SK-N-MC (cell line): Measurements from ENCODE around the gene EAF1.
A peak's percentile ranks its signal among the peaks of the same experiment; 100 is the strongest.
"Not testable (repeated sequence)": the region's sequence is repeated elsewhere in the genome, so short reads cannot be mapped to it uniquely, and the experiment has no call there.

Experiments used
- DNase-seq: peaks from one replicate; pipeline ENCODE4 v3.0.0-alpha.2; 2011; ENCODE audit warnings: low read depth, low spot score
- H3K27ac ChIP-seq: fragments of 200-600 bp; sonication (generic); 2 replicates; pipeline ENCODE4 v1.5.1; 2016; ENCODE audit warnings: mixed run types
- H3K36me3 ChIP-seq: fragments of 200-600 bp; sonication (generic); 2 replicates; pipeline ENCODE4 v1.6.1; 2017; ENCODE audit warnings: antibody characterized with exemption, low read length, mixed read lengths; ENCODE audit not compliant: insufficient read depth
- H3K4me3 ChIP-seq: fragments of 200-600 bp; sonication (generic); 2 replicates; pipeline ENCODE4 v1.5.1; 2016
- H3K9ac ChIP-seq: fragments of 200-600 bp; sonication (generic); 2 replicates; pipeline ENCODE4 v1.8.0; 2017; ENCODE audit warnings: mixed run types, mixed read lengths; ENCODE audit not compliant: insufficient read length
- H3K9me3 ChIP-seq: fragments of 200-600 bp; sonication (generic); 2 replicates; pipeline ENCODE4 v1.6.1; 2017; ENCODE audit warnings: low read depth, mild to moderate bottlenecking, antibody characterized with exemption, low read length, moderate library complexity, mixed read lengths
- EZH2 ChIP-seq: fragments of 200-600 bp; sonication (generic); IDR thresholded peaks from one replicate; pipeline ENCODE4 v1.6.1; 2017; ENCODE audit warnings: antibody characterized with exemption
- FOXP2 ChIP-seq: optimal IDR thresholded peaks from 2 replicates; pipeline ENCODE3; 2011; ENCODE audit warnings: mild to moderate bottlenecking, moderate library complexity; ENCODE audit not compliant: insufficient read depth; ENCODE audit errors: extremely low read length, control extremely low read depth
- POLR2AphosphoS5 ChIP-seq: IDR thresholded peaks from 2 replicates; pipeline ENCODE4 v1.6.1; 2012; ENCODE audit warnings: mild to moderate bottlenecking, low read depth, low read length, borderline replicate concordance

Gene EAF1

DNA sequence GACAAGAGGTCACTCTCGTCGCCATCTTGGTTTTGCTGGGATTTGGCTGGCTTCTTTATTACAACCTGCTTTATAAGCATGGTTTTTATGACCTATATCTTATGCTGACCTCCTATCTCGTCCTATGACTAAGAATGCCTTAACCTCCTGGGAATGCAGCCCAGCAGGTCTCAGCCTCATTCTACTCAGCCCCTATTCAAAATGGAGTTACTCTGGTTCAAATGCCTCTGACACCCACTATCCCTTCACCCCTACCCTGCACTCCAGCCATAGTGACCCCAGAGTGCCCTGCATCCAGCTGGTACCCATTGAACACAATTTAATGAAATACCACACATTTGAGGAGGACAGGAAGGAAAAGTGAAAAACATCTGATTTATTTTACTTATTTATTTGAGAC, 23.4 kb upstream of the EAF1 start:
- no peak for DNase-seq
- TF ChIP-seq EZH2 (no peak), POLR2AphosphoS5 (no peak), FOXP2 (no peak)
- Histone ChIP-seq H3K9ac (no peak overlapping the region), H3K4me3 (no peak overlapping the region), H3K9me3 (no peaks in the 10 kb centered on the region), H3K27ac (no peak overlapping the region), H3K36me3 (no peaks in the 10 kb centered on the region)

DNA sequence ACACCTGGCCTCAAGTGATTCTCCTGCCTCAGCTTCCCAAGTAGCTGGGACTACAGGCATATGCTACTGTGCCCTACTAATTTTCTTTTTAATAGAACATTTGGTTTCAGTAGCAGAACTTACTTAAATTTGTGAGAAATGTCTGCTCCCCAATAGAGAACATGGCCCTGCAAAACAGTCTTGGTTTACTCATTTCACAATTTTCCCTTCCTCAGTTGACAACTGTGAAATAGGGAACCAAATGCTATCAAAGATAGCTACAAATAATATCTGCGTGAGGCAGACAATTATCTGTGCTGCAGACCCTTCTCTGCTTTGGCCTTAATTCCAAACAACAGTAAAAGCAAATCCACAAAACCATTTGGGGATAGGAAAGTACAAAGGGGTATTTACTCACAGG, 22.6 kb upstream of the EAF1 start:
- Histone ChIP-seq H3K27ac (no peak overlapping the region), H3K4me3 (no peak overlapping the region), H3K9me3 (no peaks in the 10 kb centered on the region), H3K36me3 (no peaks in the 10 kb centered on the region), H3K9ac (no peak overlapping the region)
- TF ChIP-seq POLR2AphosphoS5 (no peak), FOXP2 (no peak), EZH2 (no peak)
- DNase-seq, result no peak

DNA sequence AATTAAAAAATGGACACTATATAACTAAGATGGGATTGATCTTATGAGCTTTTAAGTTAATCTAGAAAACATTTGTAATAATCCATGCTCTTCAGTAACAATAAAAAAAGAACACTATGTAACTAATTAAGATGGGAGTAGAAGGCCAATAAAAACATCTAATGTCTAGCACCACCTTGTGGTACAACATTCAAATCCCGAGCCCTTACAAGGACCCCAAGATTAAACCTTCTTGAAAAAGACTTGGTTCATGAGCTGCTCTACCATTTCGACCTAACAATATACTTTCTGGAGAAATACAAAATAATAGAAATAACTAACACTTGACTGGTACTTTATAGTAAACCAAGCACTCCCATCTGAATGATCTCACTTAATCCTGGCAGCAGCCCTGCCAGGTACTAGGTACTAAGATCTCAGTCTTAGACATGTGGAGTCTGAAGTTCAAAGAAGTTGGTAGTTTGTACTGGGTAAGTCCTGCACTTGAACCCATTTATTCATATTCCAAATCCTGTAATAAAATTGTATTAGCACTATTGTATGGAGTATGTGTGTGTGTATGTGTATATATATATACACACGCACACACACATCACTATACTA, 21.8 kb upstream of the EAF1 start:
- Histone ChIP-seq H3K36me3 (no peaks in the 10 kb centered on the region), H3K4me3 (no peak overlapping the region), H3K9me3 (no peaks in the 10 kb centered on the region), H3K27ac (no peak overlapping the region), H3K9ac (no peak overlapping the region)
- DNase-seq, result no peak
- TF ChIP-seq FOXP2, result no peak
- no peak for TF ChIP-seq EZH2
- TF ChIP-seq POLR2AphosphoS5, result no peak

DNA sequence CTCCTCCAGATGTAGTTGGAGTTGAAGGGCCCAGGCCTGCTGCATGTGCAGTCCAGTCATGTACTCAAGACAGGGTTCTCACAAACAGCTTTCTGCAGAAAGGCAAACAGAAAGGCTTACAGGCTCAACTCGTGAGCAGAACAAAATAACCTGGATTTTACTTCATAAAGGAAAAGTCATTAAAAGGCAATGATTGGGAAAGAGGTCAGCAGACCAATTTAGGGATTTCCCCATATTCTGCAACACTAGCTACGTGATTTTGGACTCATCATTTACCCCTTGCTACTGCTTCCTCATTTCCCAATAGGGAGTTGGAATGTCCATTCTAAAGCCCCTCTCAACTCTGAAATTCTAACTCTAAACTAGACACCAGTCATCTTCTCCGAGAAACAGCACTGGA, 18.2 kb upstream of the EAF1 start:
- Histone ChIP-seq H3K9me3 (no peaks in the 10 kb centered on the region), H3K36me3 (peaks cover 2% of the 10 kb centered on the region; the same call in 1 of the 2 replicates), H3K4me3 (no peak overlapping the region), H3K9ac (no peak overlapping the region), H3K27ac (no peak overlapping the region)
- TF ChIP-seq POLR2AphosphoS5 (no peak), EZH2 (no peak), FOXP2 (no peak)
- DNase-seq, result no peak

DNA sequence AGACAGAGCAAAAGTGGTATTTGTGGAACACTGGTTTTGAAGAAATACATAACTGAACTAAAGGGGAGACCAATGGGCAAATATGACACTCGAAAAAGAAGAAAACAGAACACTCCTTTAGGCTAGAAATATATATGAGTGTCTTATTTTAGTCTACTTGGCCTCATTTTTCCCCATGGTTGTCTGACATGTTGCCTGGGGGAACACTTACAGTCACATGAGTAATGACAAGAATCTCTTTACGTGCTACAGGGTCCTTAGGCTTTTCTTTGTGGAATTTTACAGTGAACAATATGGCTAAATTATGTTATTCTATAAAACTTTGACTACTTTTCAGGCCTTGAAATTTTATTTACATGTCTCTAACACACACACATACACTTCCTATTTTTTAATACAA, 17.6 kb upstream of the EAF1 start:
- Histone ChIP-seq H3K9ac (no peak overlapping the region), H3K9me3 (no peaks in the 10 kb centered on the region), H3K27ac (no peak overlapping the region), H3K4me3 (no peak overlapping the region), H3K36me3 (peaks cover 2% of the 10 kb centered on the region; the same call in 1 of the 2 replicates)
- no peak for DNase-seq
- TF ChIP-seq FOXP2 (no peak), POLR2AphosphoS5 (no peak), EZH2 (no peak)

DNA sequence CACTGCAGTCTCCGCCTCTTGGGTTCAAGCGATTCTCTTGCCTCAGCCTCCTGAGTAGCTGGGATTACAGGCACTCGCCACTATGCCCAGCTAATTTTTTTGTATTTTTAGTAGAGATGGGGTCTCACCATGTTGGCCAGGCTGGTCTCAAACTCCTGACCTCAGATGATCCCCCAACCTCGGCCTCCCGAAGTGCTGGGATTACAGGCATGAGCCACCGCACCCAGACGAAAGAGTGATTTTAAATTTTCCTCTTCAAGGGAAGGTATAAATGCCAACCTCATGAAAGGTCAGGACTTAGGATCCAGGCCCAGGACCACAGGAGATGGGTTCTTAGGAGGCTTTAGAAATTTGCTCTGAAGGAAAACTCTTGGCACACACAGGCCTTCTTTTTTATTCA, 16.4 kb upstream of the EAF1 start:
- not testable (repeated sequence) for DNase-seq, H3K27ac ChIP-seq, H3K4me3 ChIP-seq, H3K9me3 ChIP-seq, H3K9ac ChIP-seq
- H3K36me3 ChIP-seq, result peaks cover 11% of the 10 kb centered on the region; the same call in 1 of the 2 replicates

DNA sequence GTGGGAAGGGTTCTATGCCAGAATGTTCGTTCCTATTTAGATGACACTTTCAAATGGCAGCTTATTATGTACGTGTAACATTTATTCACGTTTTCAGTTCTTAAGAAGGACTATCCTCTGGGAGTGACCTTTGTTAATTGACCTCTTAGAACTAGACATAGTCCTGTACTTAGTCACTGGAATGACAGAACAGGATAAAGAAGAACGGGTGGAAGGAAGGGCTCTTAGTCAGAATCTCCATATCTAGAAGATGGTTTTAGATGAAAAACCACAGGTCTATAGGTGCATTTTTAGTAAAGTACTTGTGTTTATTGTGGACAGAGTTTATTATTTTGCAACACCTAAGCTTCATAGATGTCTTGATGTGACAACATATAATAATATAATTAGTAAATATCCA, 6.5 kb upstream of the EAF1 start:
- Histone ChIP-seq H3K9me3 (no peaks in the 10 kb centered on the region), H3K9ac (no peak overlapping the region), H3K36me3 (peaks cover 4% of the 10 kb centered on the region; the same call in 1 of the 2 replicates), H3K27ac (no peak overlapping the region), H3K4me3 (no peak overlapping the region)
- no peak for DNase-seq
- TF ChIP-seq EZH2 (no peak), FOXP2 (no peak), POLR2AphosphoS5 (no peak)

DNA sequence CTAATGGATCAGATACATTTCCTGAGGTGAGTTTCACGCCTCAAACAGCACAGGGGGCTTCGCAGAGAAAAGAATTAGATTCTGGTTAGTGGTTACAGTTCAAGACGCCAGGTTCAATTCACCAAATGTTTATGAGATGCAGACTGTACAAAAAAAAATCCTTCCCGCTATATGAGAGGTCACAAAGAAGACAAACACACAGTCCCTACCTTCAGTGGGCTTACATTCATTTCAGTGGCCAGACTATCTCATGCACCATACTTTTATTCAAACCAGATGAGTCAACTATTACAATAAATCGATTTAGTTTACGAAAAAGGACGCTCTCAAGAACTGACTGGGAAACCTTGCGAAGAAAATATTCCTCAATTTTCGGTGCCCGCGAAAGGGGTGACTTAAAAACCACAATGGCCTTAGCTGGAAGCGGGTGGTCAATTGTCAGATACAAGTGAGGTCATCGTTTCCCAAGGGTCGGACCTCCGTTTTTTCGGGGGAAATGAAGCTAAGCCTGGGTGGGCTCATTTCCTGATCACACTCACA, 749 bp upstream of the EAF1 start:
- no peak for DNase-seq
- TF ChIP-seq POLR2AphosphoS5, result no peak
- Histone ChIP-seq H3K4me3 (peak overlapping the region; percentile 87), H3K9ac (peak overlapping the region; percentile 86), H3K36me3 (no peaks in the 10 kb centered on the region; the same call in 1 of the 2 replicates), H3K27ac (no peak overlapping the region), H3K9me3 (no peaks in the 10 kb centered on the region)

DNA sequence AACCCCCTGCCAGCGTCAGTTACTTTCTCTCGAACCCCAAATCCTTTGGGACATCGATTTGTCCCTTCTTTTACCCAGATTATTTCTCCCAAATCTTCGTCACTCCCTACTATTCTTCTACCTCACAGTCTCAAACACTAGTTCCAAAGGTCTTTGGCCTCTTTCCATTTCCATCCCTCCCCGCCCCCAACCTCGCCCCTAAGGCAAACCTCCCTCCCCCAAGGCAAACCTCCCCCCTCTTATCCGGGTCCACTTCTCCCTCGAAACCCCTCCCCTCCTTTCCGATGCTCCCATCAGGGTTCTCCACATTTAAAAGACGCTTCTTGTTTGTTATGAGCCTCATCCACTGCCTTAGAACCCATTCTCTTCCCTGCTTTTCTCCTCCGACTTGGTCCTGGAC, 583 bp downstream of the EAF1 start:
- peak overlapping the region; percentile 86 for H3K9ac ChIP-seq
- no peaks in the 10 kb centered on the region for H3K9me3 ChIP-seq
- no peak for DNase-seq
- no peak overlapping the region for H3K27ac ChIP-seq
- peaks cover 6% of the 10 kb centered on the region; the same call in 1 of the 2 replicates for H3K36me3 ChIP-seq
- TF ChIP-seq EZH2 (no peak), FOXP2 (no peak), POLR2AphosphoS5 (no peak)
- peak overlapping the region; percentile 87 for H3K4me3 ChIP-seq
